Upper lobe of left lung (tissue), 6 donors: Measurements from ENCODE around the gene GASK1A. TPM values are rescaled to one million over a fixed set of nuclear protein-coding genes. Genes with fewer than 3 reads are reported as not detected.
"Not testable (repeated sequence)": the region's sequence is repeated elsewhere in the genome, so short reads cannot be mapped to it uniquely, and the experiment has no call there.

ENCODE experiments used
- ATAC-seq, 2 donors: fragments of 200-7000 bp; cut with Tn5 transposase; one replicate each; pipeline ENCODE4 v1.9.1; 2022; ENCODE audit warnings: mild to moderate bottlenecking in 2 of 2, moderate library complexity in 2 of 2; ENCODE audit not compliant: low FRiP score in 2 of 2
- DNase-seq, 2 donors: peaks; one replicate each; pipeline ENCODE4 v3.0.0-alpha.2; 2019 to 2020
- H3K27ac ChIP-seq, 4 donors: fragments of 200-600 bp; sonication (generic); one replicate each; pipeline ENCODE4 v1.5.1; 2016 to 2019
- H3K27me3 ChIP-seq, 4 donors: fragments of 200-600 bp; sonication (generic); one replicate each; pipeline ENCODE4 v1.5.1; 2017 to 2019
- H3K36me3 ChIP-seq, 4 donors: fragments of 200-600 bp; sonication (generic); one replicate each; pipeline ENCODE4 v1.5.1; 2016 to 2019
- H3K4me1 ChIP-seq, 4 donors: fragments of 200-600 bp; sonication (generic); one replicate each; pipeline ENCODE4 v1.5.1; 2018 to 2019
- H3K4me3 ChIP-seq, 4 donors: fragments of 200-600 bp; sonication (generic); one replicate each; pipeline ENCODE4 v1.5.1; 2017 to 2019; ENCODE audit warnings: mild to moderate bottlenecking in 2 of 4, moderate library complexity in 1 of 4
- H3K9me3 ChIP-seq, 4 donors: fragments of 200-600 bp; sonication (generic); one replicate each; pipeline ENCODE4 v1.5.1; 2018 to 2019
- EP300 ChIP-seq, 4 donors: sonication (generic); formaldehyde crosslinking; IDR thresholded peaks; one replicate each; pipeline ENCODE4 v1.5.1; 2017; ENCODE audit warnings: antibody characterized with exemption in 4 of 4, control low read depth in 2 of 4
- POLR2A ChIP-seq, 4 donors: fragments of 450-650 bp; IDR thresholded peaks; one replicate each; pipeline ENCODE4 v1.5.1; 2016 to 2017; ENCODE audit warnings: antibody characterized with exemption in 4 of 4, mild to moderate bottlenecking in 2 of 4
- POLR2AphosphoS5 ChIP-seq, 2 donors: sonication (generic); formaldehyde crosslinking; IDR thresholded peaks; one replicate each; pipeline ENCODE4 v1.5.1; 2017; ENCODE audit warnings: antibody characterized with exemption in 2 of 2
- WGBS, 2 donors: methylation state at CpG; one replicate each; pipeline ENCODE4 v1.1.5; 2017 to 2018; 5-methylcytosine and 5-hydroxymethylcytosine counted together
- total RNA-seq, 6 donors: library from RNA; depleted of rRNA in 4 of 6; stranded (reverse); fragments of >200 nt in 4 of 6; gene quantifications; one replicate each; pipeline versions ENCODE4 v1.1.0 to v1.2.1, GENCODE V29; 2016 to 2021
- TF ChIP-seq, protein P1 (sequence below), 6 experiments: fragments of 450-650 bp in 4 of 6; fragments of 200-600 bp in 2 of 6; sonication (generic) in 2 of 6; IDR thresholded peaks; one replicate each; pipeline ENCODE4 v1.5.1; 2016 to 2019; ENCODE audit warnings: antibody characterized with exemption in 6 of 6
- donor health status: DM: no; HTN: no; CAD: no; lungs with moderate emphysema.
- donor health status: DM: no; HTN: yes; CAD: no; lungs with severe emphysema.

GASK1A gene
- total RNA-seq, 6 donors from 2014 or later = 2.5 to 9.4 (median 7.7) TPM

DNA sequence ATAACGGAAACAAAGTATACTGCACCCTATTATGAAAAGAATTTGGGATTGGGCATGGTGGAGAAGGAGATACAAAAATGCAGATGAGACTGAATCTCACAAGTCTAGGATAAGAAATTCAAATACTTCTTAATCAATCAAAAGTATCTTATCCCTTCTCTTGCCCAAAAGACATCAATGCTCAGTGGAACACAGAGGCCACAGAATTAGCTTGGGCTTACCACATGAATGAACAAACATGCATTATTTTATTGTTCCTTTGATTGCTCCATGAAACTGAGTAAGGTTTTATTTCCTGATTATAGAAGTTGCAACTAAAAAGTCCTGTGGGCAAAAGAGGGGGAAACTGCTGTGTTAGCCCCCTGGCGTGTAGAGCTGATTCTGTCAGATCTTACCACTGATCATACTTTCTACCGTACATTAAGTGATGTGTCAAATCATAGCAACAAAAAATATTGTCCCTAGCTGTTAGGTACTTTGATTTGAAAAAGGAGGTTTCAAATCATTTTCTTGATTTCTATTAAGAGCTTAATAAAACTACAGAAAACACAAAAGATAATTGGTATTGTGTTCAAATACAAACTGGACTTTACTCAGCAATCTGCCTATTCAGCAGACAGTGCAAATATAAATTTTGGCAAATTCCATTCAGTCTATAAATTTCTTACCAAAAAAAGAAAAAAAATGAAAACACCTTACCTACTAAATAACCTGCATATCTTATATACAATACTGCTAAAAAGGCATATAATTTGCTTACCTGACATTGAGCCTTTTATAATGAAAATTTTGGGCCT is 7.9 kb upstream of the GASK1A start:
- 90 to 97% methylated on average over 3 of the region's 3 CpGs for WGBS, 2 donors
- Histone ChIP-seq H3K27me3 (no peaks in the 10 kb centered on the region), H3K4me3 (no peak overlapping the region), H3K27ac (no peak overlapping the region), H3K36me3 (no peaks in the 10 kb centered on the region), H3K9me3 (peaks cover 0 to 17% (median 11%) of the 10 kb centered on the region in 4 donors), H3K4me1 (no peaks in the 10 kb centered on the region)
- ATAC-seq = no peak
- TF ChIP-seq POLR2AphosphoS5 (IDR thresholded peaks at IDR 0.05) (no peak), EP300 (IDR thresholded peaks at IDR 0.05) (no peak)
- TF ChIP-seq, protein P1, sequence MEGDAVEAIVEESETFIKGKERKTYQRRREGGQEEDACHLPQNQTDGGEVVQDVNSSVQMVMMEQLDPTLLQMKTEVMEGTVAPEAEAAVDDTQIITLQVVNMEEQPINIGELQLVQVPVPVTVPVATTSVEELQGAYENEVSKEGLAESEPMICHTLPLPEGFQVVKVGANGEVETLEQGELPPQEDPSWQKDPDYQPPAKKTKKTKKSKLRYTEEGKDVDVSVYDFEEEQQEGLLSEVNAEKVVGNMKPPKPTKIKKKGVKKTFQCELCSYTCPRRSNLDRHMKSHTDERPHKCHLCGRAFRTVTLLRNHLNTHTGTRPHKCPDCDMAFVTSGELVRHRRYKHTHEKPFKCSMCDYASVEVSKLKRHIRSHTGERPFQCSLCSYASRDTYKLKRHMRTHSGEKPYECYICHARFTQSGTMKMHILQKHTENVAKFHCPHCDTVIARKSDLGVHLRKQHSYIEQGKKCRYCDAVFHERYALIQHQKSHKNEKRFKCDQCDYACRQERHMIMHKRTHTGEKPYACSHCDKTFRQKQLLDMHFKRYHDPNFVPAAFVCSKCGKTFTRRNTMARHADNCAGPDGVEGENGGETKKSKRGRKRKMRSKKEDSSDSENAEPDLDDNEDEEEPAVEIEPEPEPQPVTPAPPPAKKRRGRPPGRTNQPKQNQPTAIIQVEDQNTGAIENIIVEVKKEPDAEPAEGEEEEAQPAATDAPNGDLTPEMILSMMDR (IDR thresholded peaks at IDR 0.05) = no peak
- no peak for DNase-seq

- peaks cover 7 to 13% (median 12%) of the 10 kb centered on the region in 4 donors for H3K4me1 ChIP-seq
- H3K4me3 ChIP-seq, H3K36me3 ChIP-seq, H3K27me3 ChIP-seq, ATAC-seq, DNase-seq, H3K27ac ChIP-seq: not testable (repeated sequence)
- 97 to 100% methylated on average over 3 of the region's 3 CpGs for WGBS, 2 donors
- peaks cover 0 to 17% (median 11%) of the 10 kb centered on the region in 4 donors for H3K9me3 ChIP-seq
Observed at GRCh38 chr3:42974906-42975305, 4.2 kb upstream of the GASK1A start.

DNA sequence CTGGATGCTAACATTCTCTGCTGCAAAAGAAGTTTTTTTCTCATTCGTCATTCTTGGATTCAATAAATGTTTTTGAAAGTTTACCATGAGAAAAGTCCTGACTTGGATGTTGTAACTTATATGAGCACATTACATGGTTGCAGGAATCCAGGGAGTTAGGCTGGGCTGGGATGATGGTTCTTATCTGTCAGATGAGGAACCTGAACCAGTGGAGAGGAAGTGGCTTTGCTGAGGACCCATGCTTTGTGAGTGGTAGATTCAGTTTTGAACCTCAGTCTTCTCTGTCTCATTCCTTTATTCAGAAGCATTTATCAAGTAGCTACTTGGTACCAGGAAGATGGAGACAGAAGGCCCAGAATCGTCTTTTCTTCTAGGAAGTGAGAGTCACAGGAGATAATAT is 3.7 kb upstream of the GASK1A start:
- DNase-seq = no peak
- H3K9me3 ChIP-seq = peaks cover 0 to 17% (median 11%) of the 10 kb centered on the region in 4 donors
- no peaks in the 10 kb centered on the region for H3K36me3 ChIP-seq
- WGBS, 2 donors = 80 to 83% methylated on average over 2 of the region's 2 CpGs
- H3K4me3 ChIP-seq = no peak overlapping the region
- H3K27me3 ChIP-seq = no peaks in the 10 kb centered on the region
- no peak for ATAC-seq
- TF ChIP-seq, protein P1 (IDR thresholded peaks at IDR 0.05) = no peak
- TF ChIP-seq POLR2A (IDR thresholded peaks at IDR 0.05) (no peak), POLR2AphosphoS5 (IDR thresholded peaks at IDR 0.05) (no peak), EP300 (IDR thresholded peaks at IDR 0.05) (no peak)
- H3K4me1 ChIP-seq = peaks cover 7 to 15% (median 13%) of the 10 kb centered on the region in 4 donors
- H3K27ac ChIP-seq = no peak overlapping the region

GRCh38 chr3:42975955-42976354 is 3.2 kb upstream of the GASK1A start:
- Histone ChIP-seq H3K36me3 (no peaks in the 10 kb centered on the region), H3K27ac (no peak overlapping the region), H3K9me3 (peaks cover 0 to 17% (median 11%) of the 10 kb centered on the region in 4 donors), H3K4me1 (peaks cover 7 to 15% (median 13%) of the 10 kb centered on the region in 4 donors), H3K4me3 (no peak overlapping the region), H3K27me3 (no peaks in the 10 kb centered on the region)
- ATAC-seq = no peak
- no peak for TF ChIP-seq EP300 (IDR thresholded peaks at IDR 0.05)
- TF ChIP-seq POLR2A (IDR thresholded peaks at IDR 0.05) = no peak
- TF ChIP-seq, protein P1 (IDR thresholded peaks at IDR 0.05) = no peak
- no peak for TF ChIP-seq POLR2AphosphoS5 (IDR thresholded peaks at IDR 0.05)
- WGBS, 2 donors = 90% methylated on average over 5 of the region's 5 CpGs
- no peak for DNase-seq

- peak in 1 of 2 donors; percentile 47 for DNase-seq
- Histone ChIP-seq H3K27ac (no peak overlapping the region), H3K27me3 (no peaks in the 10 kb centered on the region), H3K4me3 (peak overlapping the region in 3 of 4 donors; percentile 52 to 80 (median 61)), H3K4me1 (peaks cover 7 to 15% (median 13%) of the 10 kb centered on the region in 4 donors), H3K9me3 (no peaks in the 10 kb centered on the region), H3K36me3 (no peaks in the 10 kb centered on the region)
- TF ChIP-seq POLR2A (IDR thresholded peaks at IDR 0.05) (no peak), POLR2AphosphoS5 (IDR thresholded peaks at IDR 0.05) (no peak), EP300 (IDR thresholded peaks at IDR 0.05) (no peak)
- TF ChIP-seq, protein P1 (IDR thresholded peaks at IDR 0.05) = no peak
- WGBS, 2 donors = 88 to 89% methylated on average over 12 of the region's 12 CpGs
- ATAC-seq = peak in 1 of 2 donors; percentile 3
Observed at GRCh38 chr3:42980209-42980608, 1.1 kb downstream of the GASK1A start.
